Measurements from ENCODE around the gene NELFA.
A peak's percentile ranks its signal among the peaks of the same experiment; 100 is the strongest.

Gene NELFA

GRCh38 chr4:1948232-1948631, 60.5 kb downstream of the NELFA start:
- no peak overlapping the region for H3K4me3 ChIP-seq
- no peak overlapping the region for H3K27ac ChIP-seq

- H3K4me3 ChIP-seq = no peak overlapping the region
- H3K27ac ChIP-seq = no peak overlapping the region
Measured at GRCh38 chr4:1945912-1946311, 62.9 kb downstream of the NELFA start.

- Histone ChIP-seq H3K27ac (no peak overlapping the region), H3K4me3 (no peak overlapping the region)
Measured at GRCh38 chr4:1945124-1945895, 63.5 kb downstream of the NELFA start.

- Histone ChIP-seq H3K4me3 (no peak overlapping the region), H3K27ac (no peak overlapping the region)
Measured at GRCh38 chr4:1943928-1944327, 64.8 kb downstream of the NELFA start.

- Histone ChIP-seq H3K27ac (no peak overlapping the region), H3K4me3 (no peak overlapping the region)
Measured at GRCh38 chr4:1940566-1940965, 68.2 kb downstream of the NELFA start.

GRCh38 chr4:1939664-1940509, 68.9 kb downstream of the NELFA start:
- H3K27ac ChIP-seq = peak overlapping the region in 1 of 21 experiments; percentile 9
- no peak overlapping the region for H3K4me3 ChIP-seq

GRCh38 chr4:1938027-1938426, 70.7 kb downstream of the NELFA start:
- Histone ChIP-seq H3K4me3 (no peak overlapping the region), H3K27ac (no peak overlapping the region)

- no peak overlapping the region for H3K27ac ChIP-seq
- no peak overlapping the region for H3K4me3 ChIP-seq
Measured at GRCh38 chr4:1937550-1937949, 71.2 kb downstream of the NELFA start.

GRCh38 chr4:1933700-1934099, 75.1 kb downstream of the NELFA start:
- H3K27ac ChIP-seq = no peak overlapping the region
- H3K4me3 ChIP-seq = no peak overlapping the region

- Histone ChIP-seq H3K4me3 (no peak overlapping the region), H3K27ac (peak overlapping the region in 1 of 21 experiments; percentile 1)
Measured at GRCh38 chr4:1932736-1933135, 76.0 kb downstream of the NELFA start.
